Endothelial cell of umbilical vein (primary cell): ENCODE results near the gene ST6GALNAC3.

ENCODE experiments used
- CTCF ChIP-seq, 2 donors: IDR thresholded peaks; 1 replicate in 1 of 2; 2 replicates in 1 of 2; pipeline ENCODE4 v1.5.1; 2011; ENCODE audit warnings: low read length in 2 of 2, mild to moderate bottlenecking in 2 of 2, moderate library complexity in 2 of 2, control low read depth in 1 of 2, inconsistent platforms in 1 of 2, low read depth in 1 of 2; ENCODE audit not compliant: insufficient read depth in 1 of 2; ENCODE audit errors: extremely low read depth in 1 of 2
- POLR2A ChIP-seq: IDR thresholded peaks from 2 replicates; pipeline ENCODE4 v1.6.1; 2012; ENCODE audit warnings: low read depth, mild to moderate bottlenecking, control low read depth, low read length

GRCh38 chr1:76491737-76492136, 417.2 kb downstream of the ST6GALNAC3 start:
- TF ChIP-seq CTCF (IDR thresholded peaks at IDR 0.05; ENCODE audit: extremely low read depth in 1 of 2, insufficient read depth in 1 of 2, low read depth in 1 of 2, low read length in 2 of 2) (no peak), POLR2A (no peak)
